ENCODE results near the gene CHST11. TPM values are rescaled to one million over a fixed set of nuclear protein-coding genes. Genes with fewer than 3 reads are reported as not detected.

CHST11 gene
- polyA plus RNA-seq, 1 donor (not counting 4 experiments of a cell fraction or from before 2014, with no cell fraction given) = 11.9 TPM

DNA sequence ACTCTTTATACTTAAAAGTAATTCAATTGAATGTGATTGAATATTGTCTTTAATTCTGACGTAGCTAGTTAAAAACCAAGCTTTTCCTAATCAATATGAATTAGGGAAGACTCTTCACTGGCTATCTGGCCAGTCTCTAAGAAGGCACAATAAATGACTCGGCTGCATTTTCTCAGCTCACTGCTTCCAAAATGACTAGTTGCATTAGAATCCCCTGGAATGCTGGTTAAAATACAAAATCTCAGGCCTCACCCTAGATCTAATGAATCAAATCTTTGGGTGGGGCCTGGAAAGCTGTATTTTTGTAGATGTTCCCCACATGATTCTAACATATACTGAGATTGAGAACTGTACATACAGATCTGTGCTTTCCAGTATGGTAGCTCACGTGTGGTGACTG is 242.1 kb downstream of the CHST11 start:
- dilution Hi-C loops (cut with MboI; ENCODE audit: extremely low pct_ligation_motif_present, low sequenced_read_pairs) = no loop called here
- Histone ChIP-seq H3K79me2 (ENCODE audit: control insufficient read depth, insufficient read depth, low read length) (no peaks in the 10 kb centered on the region), H3K4me3 (ENCODE audit: control insufficient read depth in 2 of 3, extremely low read depth in 1 of 3, insufficient read depth in 2 of 3, low read depth in 1 of 3, low read length in 3 of 3) (no peak overlapping the region), H4K20me1 (ENCODE audit: control insufficient read depth, extremely low read depth, insufficient read depth, low read length) (no peaks in the 10 kb centered on the region), H3K27me3 (ENCODE audit: control insufficient read depth, extremely low read depth, insufficient read depth, low read length) (no peaks in the 10 kb centered on the region), H3K9ac (ENCODE audit: control insufficient read depth, extremely low read depth, insufficient read depth, low read length) (no peak overlapping the region), H3K9me1 (ENCODE audit: control insufficient read depth, extremely low read depth, insufficient read depth, low read length) (no peaks in the 10 kb centered on the region), H3K4me2 (ENCODE audit: control insufficient read depth, extremely low read depth, insufficient read depth, low read depth, low read length) (no peak overlapping the region), H2AFZ (ENCODE audit: control insufficient read depth, low read length) (no peak overlapping the region), H3K4me1 (ENCODE audit: control insufficient read depth, extremely low read depth, insufficient read depth, low read length) (no peaks in the 10 kb centered on the region), H3K36me3 (ENCODE audit: control insufficient read depth in 2 of 2, extremely low read depth in 1 of 2, insufficient read depth in 2 of 2, low read length in 2 of 2) (peaks cover 0 to 3% of the 10 kb centered on the region in 2 experiments), H3K9me3 (ENCODE audit: control insufficient read depth, low read depth, low read length) (no peaks in the 10 kb centered on the region), H3K27ac (ENCODE audit: control insufficient read depth, insufficient read depth, low read length) (no peak overlapping the region)
- no peak for FAIRE-seq
- TF ChIP-seq EZH2 (IDR thresholded peaks at IDR 0.05; ENCODE audit: low read length) = no peak
- TF ChIP-seq, protein P1, sequence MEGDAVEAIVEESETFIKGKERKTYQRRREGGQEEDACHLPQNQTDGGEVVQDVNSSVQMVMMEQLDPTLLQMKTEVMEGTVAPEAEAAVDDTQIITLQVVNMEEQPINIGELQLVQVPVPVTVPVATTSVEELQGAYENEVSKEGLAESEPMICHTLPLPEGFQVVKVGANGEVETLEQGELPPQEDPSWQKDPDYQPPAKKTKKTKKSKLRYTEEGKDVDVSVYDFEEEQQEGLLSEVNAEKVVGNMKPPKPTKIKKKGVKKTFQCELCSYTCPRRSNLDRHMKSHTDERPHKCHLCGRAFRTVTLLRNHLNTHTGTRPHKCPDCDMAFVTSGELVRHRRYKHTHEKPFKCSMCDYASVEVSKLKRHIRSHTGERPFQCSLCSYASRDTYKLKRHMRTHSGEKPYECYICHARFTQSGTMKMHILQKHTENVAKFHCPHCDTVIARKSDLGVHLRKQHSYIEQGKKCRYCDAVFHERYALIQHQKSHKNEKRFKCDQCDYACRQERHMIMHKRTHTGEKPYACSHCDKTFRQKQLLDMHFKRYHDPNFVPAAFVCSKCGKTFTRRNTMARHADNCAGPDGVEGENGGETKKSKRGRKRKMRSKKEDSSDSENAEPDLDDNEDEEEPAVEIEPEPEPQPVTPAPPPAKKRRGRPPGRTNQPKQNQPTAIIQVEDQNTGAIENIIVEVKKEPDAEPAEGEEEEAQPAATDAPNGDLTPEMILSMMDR (optimal IDR thresholded peaks at IDR 0.05 in 1 of 3, IDR thresholded peaks at IDR 0.05 in 1 of 3, conservative IDR thresholded peaks at IDR 0.05 in 1 of 3; ENCODE audit: extremely low read depth in 1 of 3, insufficient read depth in 2 of 3, low read length in 3 of 3) = no peak
- no peak for DNase-seq (ENCODE audit: low read depth, low spot score)

DNA sequence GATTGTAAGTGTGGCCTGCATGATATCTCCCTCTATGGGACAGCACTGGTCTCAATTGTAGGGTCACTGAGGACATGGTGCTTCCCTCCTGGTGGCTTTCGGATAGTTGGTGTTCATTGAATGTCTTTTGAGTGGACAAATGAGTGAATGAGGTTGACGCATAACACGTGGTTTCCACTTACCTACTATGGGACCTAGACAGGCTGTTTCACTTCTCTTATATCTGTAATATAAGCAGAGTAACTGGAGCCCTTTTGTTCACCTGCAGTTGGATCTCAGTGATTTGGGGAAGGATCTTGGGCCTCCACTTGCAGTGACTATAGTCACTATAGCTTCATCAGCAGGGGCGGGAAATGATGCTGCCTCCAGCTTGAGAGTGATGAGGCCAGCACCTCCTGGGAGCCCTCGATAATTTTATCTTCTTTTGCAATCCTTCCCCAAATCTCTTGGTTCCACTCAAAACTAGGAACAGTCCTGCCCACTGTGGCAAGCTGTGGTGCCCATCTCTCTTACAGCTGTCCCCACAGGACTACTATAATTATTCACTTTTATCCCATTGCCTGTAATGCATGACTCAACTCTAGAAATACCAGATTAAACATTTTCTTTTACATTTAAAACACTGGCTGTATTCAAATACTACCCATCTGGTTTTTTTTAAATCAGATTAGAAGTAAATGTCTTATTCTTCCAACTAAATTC is 242.9 kb downstream of the CHST11 start:
- no peak overlapping the region for H3K4me2 ChIP-seq (ENCODE audit: control insufficient read depth, extremely low read depth, insufficient read depth, low read depth, low read length)
- no peak overlapping the region for H3K27ac ChIP-seq (ENCODE audit: control insufficient read depth, insufficient read depth, low read length)
- H3K79me2 ChIP-seq (ENCODE audit: control insufficient read depth, insufficient read depth, low read length) = no peaks in the 10 kb centered on the region
- no peak for DNase-seq (ENCODE audit: low read depth, low spot score)
- no peak overlapping the region for H2AFZ ChIP-seq (ENCODE audit: control insufficient read depth, low read length)
- H3K9me3 ChIP-seq (ENCODE audit: control insufficient read depth, low read depth, low read length) = no peaks in the 10 kb centered on the region
- no peak overlapping the region for H3K9ac ChIP-seq (ENCODE audit: control insufficient read depth, extremely low read depth, insufficient read depth, low read length)
- H3K4me3 ChIP-seq (ENCODE audit: control insufficient read depth in 2 of 3, extremely low read depth in 1 of 3, insufficient read depth in 2 of 3, low read depth in 1 of 3, low read length in 3 of 3) = no peak overlapping the region
- no peaks in the 10 kb centered on the region for H3K4me1 ChIP-seq (ENCODE audit: control insufficient read depth, extremely low read depth, insufficient read depth, low read length)
- H3K27me3 ChIP-seq (ENCODE audit: control insufficient read depth, extremely low read depth, insufficient read depth, low read length) = no peaks in the 10 kb centered on the region
- TF ChIP-seq, protein P1 (optimal IDR thresholded peaks at IDR 0.05 in 1 of 3, IDR thresholded peaks at IDR 0.05 in 1 of 3, conservative IDR thresholded peaks at IDR 0.05 in 1 of 3; ENCODE audit: extremely low read depth in 1 of 3, insufficient read depth in 2 of 3, low read length in 3 of 3) = no peak
- no peak for TF ChIP-seq EZH2 (IDR thresholded peaks at IDR 0.05; ENCODE audit: low read length)
- dilution Hi-C loops (cut with MboI; ENCODE audit: extremely low pct_ligation_motif_present, low sequenced_read_pairs) = no loop called here
- no peaks in the 10 kb centered on the region for H3K9me1 ChIP-seq (ENCODE audit: control insufficient read depth, extremely low read depth, insufficient read depth, low read length)
- H4K20me1 ChIP-seq (ENCODE audit: control insufficient read depth, extremely low read depth, insufficient read depth, low read length) = no peaks in the 10 kb centered on the region
- no peak for FAIRE-seq
- H3K36me3 ChIP-seq (ENCODE audit: control insufficient read depth in 2 of 2, extremely low read depth in 1 of 2, insufficient read depth in 2 of 2, low read length in 2 of 2) = peaks cover 0 to 3% of the 10 kb centered on the region in 2 experiments
